Smooth muscle cell (in vitro differentiated cells): ENCODE results near the gene APBB2. TPM values are rescaled to one million over a fixed set of nuclear protein-coding genes. Genes with fewer than 3 reads are reported as not detected.

Experiments used
- DNase-seq: peaks from one replicate; lab custom pipeline; 2025; ENCODE audit not compliant: unreplicated experiment; lab: John Stamatoyannopoulos, UW
- H2AFZ ChIP-seq: fragments of 200-600 bp; sonication (generic); 2 replicates; pipeline ENCODE4 v1.6.0; 2016; ENCODE audit warnings: antibody characterized with exemption, low read depth, mild to moderate bottlenecking
- H3F3A ChIP-seq: fragments of 200-600 bp; sonication (generic); 2 replicates; pipeline ENCODE4 v1.6.0; 2017; ENCODE audit warnings: antibody characterized with exemption, low read depth
- H3K27ac ChIP-seq: fragments of 200-600 bp; sonication (generic); 2 replicates; pipeline ENCODE4 v1.5.1; 2016; ENCODE audit warnings: low read depth, mild to moderate bottlenecking
- H3K27me3 ChIP-seq: fragments of 200-600 bp; sonication (generic); 2 replicates; pipeline ENCODE4 v1.6.1; 2016; ENCODE audit warnings: low read depth, mild to moderate bottlenecking
- H3K36me3 ChIP-seq: fragments of 200-600 bp; sonication (generic); 2 replicates; pipeline ENCODE4 v1.5.1; 2016; ENCODE audit warnings: low read depth
- H3K4me1 ChIP-seq: fragments of 200-600 bp; sonication (generic); 2 replicates; pipeline ENCODE4 v1.5.1; 2016; ENCODE audit warnings: low read depth
- H3K4me2 ChIP-seq: fragments of 200-600 bp; sonication (generic); 2 replicates; pipeline ENCODE4 v1.6.0; 2016; ENCODE audit warnings: mild to moderate bottlenecking
- H3K4me3 ChIP-seq: fragments of 200-600 bp; sonication (generic); 2 replicates; pipeline ENCODE4 v1.5.1; 2016; ENCODE audit warnings: mild to moderate bottlenecking
- H3K79me2 ChIP-seq: fragments of 200-600 bp; sonication (generic); 2 replicates; pipeline ENCODE4 v1.6.0; 2016; ENCODE audit warnings: low read depth, mild to moderate bottlenecking
- H3K9ac ChIP-seq: fragments of 200-600 bp; sonication (generic); 2 replicates; pipeline ENCODE4 v1.6.0; 2016; ENCODE audit warnings: low read depth
- H3K9me3 ChIP-seq: fragments of 200-600 bp; sonication (generic); replicated peaks from 2 replicates; pipeline ENCODE4 v1.5.1; 2016; ENCODE audit warnings: low read depth
- H4K20me1 ChIP-seq: fragments of 200-600 bp; sonication (generic); 2 replicates; pipeline ENCODE4 v1.6.0; 2016; ENCODE audit warnings: low read depth
- CTCF ChIP-seq: fragments of 200-600 bp; sonication (generic); IDR thresholded peaks from 2 replicates; pipeline ENCODE4 v1.5.1; 2017; ENCODE audit warnings: borderline replicate concordance, mild to moderate bottlenecking, antibody characterized with exemption; ENCODE audit not compliant: insufficient read depth, poor library complexity, severe bottlenecking
- WGBS: methylation state at CpG from one replicate; pipeline ENCODE4 v1.1.7; 2016; ENCODE audit warnings: low lambda C conversion rate; 5-methylcytosine and 5-hydroxymethylcytosine counted together
- polyA plus RNA-seq: library from polyadenylated mRNA; unstranded; fragments of >200 nt; fragmentation: Nextera tagmentation; extraction: Ambion mirVana; gene quantifications from 2 replicates; pipeline ENCODE4 v1.2.1, GENCODE V29; 2016
- total RNA-seq: library from RNA; depleted of rRNA; stranded (reverse); fragments of >200 nt; gene quantifications from 2 replicates; pipeline ENCODE4 v1.2.3, GENCODE V29; 2014

APBB2 gene
- total and polyA plus RNA-seq, 2 experiments from 2014 or later: 22.1 to 60.9 TPM

- Histone ChIP-seq H3K9me3 (no peaks in the 10 kb centered on the region), H3K4me1 (peaks cover 47% of the 10 kb centered on the region), H3K36me3 (no peaks in the 10 kb centered on the region), H3K4me2 (peak overlapping the region; percentile 70), H3F3A (peaks cover 30% of the 10 kb centered on the region), H2AFZ (no peak overlapping the region), H3K79me2 (peaks cover 43% of the 10 kb centered on the region), H3K27ac (peak overlapping the region; percentile 97), H3K9ac (peak overlapping the region; percentile 60), H3K27me3 (no peaks in the 10 kb centered on the region), H4K20me1 (no peaks in the 10 kb centered on the region), H3K4me3 (peak overlapping the region; percentile 23)
- no peak for TF ChIP-seq CTCF
- no peak for DNase-seq
- WGBS: 70% methylated on average over 5 of the region's 5 CpGs
These were observed 68.1 kb downstream of the APBB2 start for GRCh38 chr4:41146196-41146595.

- Histone ChIP-seq H3K9ac (peak overlapping the region; percentile 77), H3K36me3 (no peaks in the 10 kb centered on the region), H3K79me2 (peaks cover 37% of the 10 kb centered on the region), H2AFZ (no peak overlapping the region), H3K27ac (peak overlapping the region; percentile 97), H3K9me3 (no peaks in the 10 kb centered on the region), H3K4me3 (no peak overlapping the region), H3K27me3 (no peaks in the 10 kb centered on the region), H3K4me1 (peaks cover 47% of the 10 kb centered on the region), H3K4me2 (peak overlapping the region; percentile 65), H4K20me1 (no peaks in the 10 kb centered on the region), H3F3A (peaks cover 30% of the 10 kb centered on the region)
- TF ChIP-seq CTCF: no peak
- WGBS: 29% methylated on average over 3 of the region's 3 CpGs
- DNase-seq: no peak
These were observed 68.7 kb downstream of the APBB2 start for GRCh38 chr4:41145571-41146078.

GRCh38 chr4:41144812-41145211 lies 69.5 kb downstream of the APBB2 start:
- Histone ChIP-seq H3K9ac (peak overlapping the region; percentile 77), H3K4me2 (peak overlapping the region; percentile 65), H3K9me3 (no peaks in the 10 kb centered on the region), H3K4me3 (no peak overlapping the region), H3K27me3 (no peaks in the 10 kb centered on the region), H4K20me1 (no peaks in the 10 kb centered on the region), H3K79me2 (peaks cover 36% of the 10 kb centered on the region), H3F3A (peaks cover 30% of the 10 kb centered on the region), H3K4me1 (peaks cover 47% of the 10 kb centered on the region), H3K27ac (peak overlapping the region; percentile 97), H3K36me3 (no peaks in the 10 kb centered on the region), H2AFZ (no peak overlapping the region)
- 7% methylated on average over 5 of the region's 5 CpGs for WGBS
- no peak for TF ChIP-seq CTCF
- no peak for DNase-seq

GRCh38 chr4:41144040-41144379 lies 70.3 kb downstream of the APBB2 start:
- peaks cover 47% of the 10 kb centered on the region for H3K4me1 ChIP-seq
- H3K9ac ChIP-seq: peak overlapping the region; percentile 77
- WGBS: 50% methylated on average over 3 of the region's 3 CpGs
- peaks cover 30% of the 10 kb centered on the region for H3F3A ChIP-seq
- H3K79me2 ChIP-seq: peaks cover 36% of the 10 kb centered on the region
- no peak overlapping the region for H2AFZ ChIP-seq
- H3K4me2 ChIP-seq: peak overlapping the region; percentile 65
- no peaks in the 10 kb centered on the region for H3K27me3 ChIP-seq
- peak overlapping the region; percentile 97 for H3K27ac ChIP-seq
- H3K9me3 ChIP-seq: no peaks in the 10 kb centered on the region
- TF ChIP-seq CTCF: no peak
- no peak overlapping the region for H3K4me3 ChIP-seq
- DNase-seq: no peak
- H4K20me1 ChIP-seq: no peaks in the 10 kb centered on the region
- no peaks in the 10 kb centered on the region for H3K36me3 ChIP-seq
